ENCODE results near the gene CALHM3. TPM values are rescaled to one million over a fixed set of nuclear protein-coding genes. Genes with fewer than 3 reads are reported as not detected.

Gene CALHM3
- total RNA-seq, 1 experiment from 2014 or later = not detected

DNA sequence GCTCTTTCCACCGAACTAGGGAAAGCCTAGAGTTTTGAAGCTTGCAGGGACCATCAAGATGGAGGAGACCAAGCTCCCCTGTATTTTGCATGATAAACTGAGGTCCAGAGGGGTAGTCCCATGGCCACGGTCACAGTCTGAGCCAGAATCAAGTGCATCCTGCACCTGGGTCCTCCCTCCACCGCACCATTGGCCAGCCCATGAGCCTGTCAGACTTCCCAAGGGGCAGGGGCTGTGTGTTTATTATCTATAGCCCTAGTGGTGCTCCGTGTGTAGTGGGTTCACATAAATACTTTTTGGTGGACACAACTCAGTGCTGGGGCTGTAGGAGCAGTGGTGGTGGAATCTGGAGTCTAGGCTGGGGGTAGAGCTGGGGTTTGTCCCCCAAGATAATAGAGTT is 3.6 kb downstream of the CALHM3 start:
- Histone ChIP-seq H3K27me3 (replicated peaks; ENCODE audit: insufficient read depth, low read depth, low read length, poor library complexity) (no peaks in the 10 kb centered on the region), H3K36me3 (ENCODE audit: insufficient read depth, low read length, poor library complexity, severe bottlenecking) (no peaks in the 10 kb centered on the region), H3K4me1 (ENCODE audit: insufficient read depth, low read length, poor library complexity, severe bottlenecking) (no peaks in the 10 kb centered on the region), H3K4me3 (ENCODE audit: low read depth, low read length, poor library complexity, severe bottlenecking) (no peak overlapping the region), H3K9me3 (ENCODE audit: low read depth, low read length, poor library complexity, severe bottlenecking) (no peaks in the 10 kb centered on the region), H3K27ac (ENCODE audit: low read depth, low read length, poor library complexity, severe bottlenecking) (no peak overlapping the region)
- ChIA-PET POLR2A (ENCODE audit: low non-redundant PET) (no interaction called here), CTCF (no interaction called here)
- no peak for DNase-seq (ENCODE audit: low spot score)
- BruUV-seq (replicated peaks) = no TSS peak
- intact Hi-C loops (cut with micrococcal nuclease; ENCODE audit: unreplicated experiment) = no loop called here
- TF ChIP-seq EZH2 (IDR thresholded peaks at IDR 0.05; ENCODE audit: borderline replicate concordance, low read depth, low read length, poor library complexity, severe bottlenecking) (no peak), CTCF (conservative IDR thresholded peaks at IDR 0.05; ENCODE audit: low read depth, low read length) (no peak)

GRCh38 chr10:103474077-103474476 is 5.0 kb downstream of the CALHM3 start:
- Histone ChIP-seq H3K36me3 (ENCODE audit: insufficient read depth, low read length, poor library complexity, severe bottlenecking) (no peaks in the 10 kb centered on the region), H3K4me3 (ENCODE audit: low read depth, low read length, poor library complexity, severe bottlenecking) (no peak overlapping the region), H3K27ac (ENCODE audit: low read depth, low read length, poor library complexity, severe bottlenecking) (no peak overlapping the region), H3K9me3 (ENCODE audit: low read depth, low read length, poor library complexity, severe bottlenecking) (no peaks in the 10 kb centered on the region), H3K4me1 (ENCODE audit: insufficient read depth, low read length, poor library complexity, severe bottlenecking) (no peaks in the 10 kb centered on the region), H3K27me3 (replicated peaks; ENCODE audit: insufficient read depth, low read depth, low read length, poor library complexity) (no peaks in the 10 kb centered on the region)
- ChIA-PET POLR2A (ENCODE audit: low non-redundant PET) (no interaction called here), CTCF (no interaction called here)
- no TSS peak for BruUV-seq (replicated peaks)
- intact Hi-C loops (cut with micrococcal nuclease; ENCODE audit: unreplicated experiment) = no loop called here
- TF ChIP-seq EZH2 (IDR thresholded peaks at IDR 0.05; ENCODE audit: borderline replicate concordance, low read depth, low read length, poor library complexity, severe bottlenecking) = no peak
- TF ChIP-seq CTCF (conservative IDR thresholded peaks at IDR 0.05; ENCODE audit: low read depth, low read length) = no peak
- no peak for DNase-seq (ENCODE audit: low spot score)

- Histone ChIP-seq H3K27me3 (replicated peaks; ENCODE audit: insufficient read depth, low read depth, low read length, poor library complexity) (no peaks in the 10 kb centered on the region), H3K9me3 (ENCODE audit: low read depth, low read length, poor library complexity, severe bottlenecking) (no peaks in the 10 kb centered on the region), H3K36me3 (ENCODE audit: insufficient read depth, low read length, poor library complexity, severe bottlenecking) (no peaks in the 10 kb centered on the region), H3K4me1 (ENCODE audit: insufficient read depth, low read length, poor library complexity, severe bottlenecking) (no peaks in the 10 kb centered on the region), H3K27ac (ENCODE audit: low read depth, low read length, poor library complexity, severe bottlenecking) (no peak overlapping the region), H3K4me3 (ENCODE audit: low read depth, low read length, poor library complexity, severe bottlenecking) (no peak overlapping the region)
- BruUV-seq (replicated peaks) = no TSS peak
- intact Hi-C loops (cut with micrococcal nuclease; ENCODE audit: unreplicated experiment) = no loop called here
- no peak for DNase-seq (ENCODE audit: low spot score)
- ChIA-PET POLR2A (ENCODE audit: low non-redundant PET) (no interaction called here), CTCF (no interaction called here)
- TF ChIP-seq CTCF (conservative IDR thresholded peaks at IDR 0.05; ENCODE audit: low read depth, low read length) = no peak
- TF ChIP-seq EZH2 (IDR thresholded peaks at IDR 0.05; ENCODE audit: borderline replicate concordance, low read depth, low read length, poor library complexity, severe bottlenecking) = no peak
These were observed 5.8 kb downstream of the CALHM3 start for GRCh38 chr10:103473261-103473671.

All from A673 (cell line).